Right atrium auricular region (tissue), 2 donors: Measurements from ENCODE around the gene HYDIN. TPM values are rescaled to one million over a fixed set of nuclear protein-coding genes. Genes with fewer than 3 reads are reported as not detected.

Experiments
- DNase-seq: peaks from one replicate; pipeline ENCODE4 v3.0.0-alpha.2; 2019; ENCODE audit warnings: low spot score
- H3K27ac ChIP-seq, 2 donors: fragments of 200-600 bp; sonication (generic); 1 replicate in 1 of 2; 2 replicates in 1 of 2; pipeline ENCODE4 v1.5.1; 2016 to 2019
- H3K27me3 ChIP-seq, 2 donors: fragments of 200-600 bp; sonication (generic); one replicate each; pipeline versions ENCODE4 v1.5.1 to v1.6.0; 2017 to 2019
- H3K36me3 ChIP-seq: fragments of 200-600 bp; sonication (generic); one replicate; pipeline ENCODE4 v1.5.1; 2016
- H3K4me1 ChIP-seq, 2 donors: fragments of 200-600 bp; sonication (generic); one replicate each; pipeline versions ENCODE4 v1.5.1 to v1.6.0; 2017 to 2019
- H3K4me3 ChIP-seq, 2 donors: fragments of 200-600 bp; sonication (generic); 1 replicate in 1 of 2; 2 replicates in 1 of 2; pipeline ENCODE4 v1.5.1; 2017 to 2019; ENCODE audit warnings: mild to moderate bottlenecking in 1 of 2, moderate library complexity in 1 of 2
- H3K9me3 ChIP-seq, 2 donors: fragments of 200-600 bp; sonication (generic); one replicate each; pipeline ENCODE4 v1.5.1; 2019
- CTCF ChIP-seq, 2 donors: fragments of 200-600 bp; sonication (generic); IDR thresholded peaks; one replicate each; pipeline ENCODE4 v1.5.1; 2019; ENCODE audit warnings: antibody characterized with exemption in 2 of 2
- total RNA-seq, 2 donors: library from RNA; depleted of rRNA; stranded (reverse); fragments of >200 nt; gene quantifications; one replicate each; pipeline ENCODE4 v1.1.0, GENCODE V29; 2016

The HYDIN gene
- total RNA-seq, 2 donors from 2014 or later: 1.2 to 3.8 TPM

GRCh38 chr16:70805380-70805779 lies 425.1 kb downstream of the HYDIN start:
- no peak for TF ChIP-seq CTCF (IDR thresholded peaks at IDR 0.05)
- no peak for DNase-seq
- Histone ChIP-seq H3K36me3 (no peaks in the 10 kb centered on the region), H3K4me3 (no peak overlapping the region), H3K4me1 (peaks cover 0 to 2% of the 10 kb centered on the region in 2 donors), H3K27ac (no peak overlapping the region), H3K9me3 (no peaks in the 10 kb centered on the region), H3K27me3 (no peaks in the 10 kb centered on the region)

GRCh38 chr16:70804734-70805169 lies 425.8 kb downstream of the HYDIN start:
- H3K36me3 ChIP-seq: no peaks in the 10 kb centered on the region
- no peaks in the 10 kb centered on the region for H3K9me3 ChIP-seq
- H3K27me3 ChIP-seq: no peaks in the 10 kb centered on the region
- TF ChIP-seq CTCF (IDR thresholded peaks at IDR 0.05): no peak
- no peak for DNase-seq
- H3K4me3 ChIP-seq: no peak overlapping the region
- no peak overlapping the region for H3K27ac ChIP-seq
- peaks cover 0 to 9% of the 10 kb centered on the region in 2 donors for H3K4me1 ChIP-seq

- no peak for TF ChIP-seq CTCF (IDR thresholded peaks at IDR 0.05)
- Histone ChIP-seq H3K9me3 (no peaks in the 10 kb centered on the region), H3K4me3 (no peak overlapping the region), H3K27ac (no peak overlapping the region), H3K4me1 (peaks cover 0 to 14% of the 10 kb centered on the region in 2 donors), H3K27me3 (no peaks in the 10 kb centered on the region), H3K36me3 (no peaks in the 10 kb centered on the region)
- DNase-seq: no peak
Observed at GRCh38 chr16:70804153-70804733, 426.3 kb downstream of the HYDIN start.

GRCh38 chr16:70803319-70803718 lies 427.2 kb downstream of the HYDIN start:
- Histone ChIP-seq H3K36me3 (peaks cover 3% of the 10 kb centered on the region), H3K27me3 (no peaks in the 10 kb centered on the region), H3K4me3 (no peak overlapping the region), H3K9me3 (no peaks in the 10 kb centered on the region), H3K4me1 (peaks cover 0 to 19% of the 10 kb centered on the region in 2 donors), H3K27ac (no peak overlapping the region)
- DNase-seq: no peak
- TF ChIP-seq CTCF (IDR thresholded peaks at IDR 0.05): no peak

- no peaks in the 10 kb centered on the region for H3K27me3 ChIP-seq
- H3K27ac ChIP-seq: no peak overlapping the region
- peaks cover 0 to 19% of the 10 kb centered on the region in 2 donors for H3K4me1 ChIP-seq
- no peak for DNase-seq
- TF ChIP-seq CTCF (IDR thresholded peaks at IDR 0.05): no peak
- peaks cover 8% of the 10 kb centered on the region for H3K36me3 ChIP-seq
- no peaks in the 10 kb centered on the region for H3K9me3 ChIP-seq
- peak overlapping the region in 1 of 2 donors; percentile 96 for H3K4me3 ChIP-seq
Observed at GRCh38 chr16:70801611-70802010, 428.9 kb downstream of the HYDIN start.
